Hepatocyte (in vitro differentiated cells): Measurements from ENCODE around the gene ADAMTSL1. TPM values are rescaled to one million over a fixed set of nuclear protein-coding genes. Genes with fewer than 3 reads are reported as not detected.

Experiments used
- DNase-seq: peaks from one replicate; pipeline ENCODE4 v3.0.0-alpha.2; 2016; ENCODE audit warnings: low spot score
- H2AFZ ChIP-seq: fragments of 200-600 bp; sonication (generic); 2 replicates; pipeline ENCODE4 v1.6.0; 2016; ENCODE audit warnings: antibody characterized with exemption, mild to moderate bottlenecking
- H3K27ac ChIP-seq: fragments of 200-600 bp; sonication (generic); 2 replicates; pipeline ENCODE4 v1.5.1; 2016; ENCODE audit warnings: mild to moderate bottlenecking
- H3K27me3 ChIP-seq: fragments of 200-600 bp; sonication (generic); 2 replicates; pipeline ENCODE4 v1.6.1; 2016
- H3K36me3 ChIP-seq: fragments of 200-600 bp; sonication (generic); replicated peaks from 2 replicates; pipeline ENCODE4 v1.5.1; 2016; ENCODE audit warnings: low read depth; ENCODE audit not compliant: insufficient read depth
- H3K4me1 ChIP-seq: fragments of 200-600 bp; sonication (generic); 2 replicates; pipeline ENCODE4 v1.5.1; 2016; ENCODE audit warnings: mild to moderate bottlenecking, moderate library complexity; ENCODE audit not compliant: insufficient read depth
- H3K4me2 ChIP-seq: fragments of 200-600 bp; sonication (generic); 2 replicates; pipeline ENCODE4 v1.6.0; 2016
- H3K4me3 ChIP-seq: fragments of 200-600 bp; sonication (generic); 2 replicates; pipeline ENCODE4 v1.5.1; 2016; ENCODE audit warnings: mild to moderate bottlenecking
- H3K79me2 ChIP-seq: fragments of 200-600 bp; sonication (generic); 2 replicates; pipeline ENCODE4 v1.6.0; 2017; ENCODE audit warnings: mild to moderate bottlenecking
- H3K9me2 ChIP-seq: fragments of 200-600 bp; sonication (generic); replicated peaks from 2 replicates; pipeline ENCODE4 v1.6.0; 2017; ENCODE audit warnings: mild to moderate bottlenecking; ENCODE audit not compliant: insufficient read depth
- H3K9me3 ChIP-seq: fragments of 200-600 bp; sonication (generic); 2 replicates; pipeline ENCODE4 v1.5.1; 2016; ENCODE audit warnings: low read depth, mild to moderate bottlenecking
- H4K20me1 ChIP-seq: fragments of 200-600 bp; sonication (generic); 2 replicates; pipeline ENCODE4 v1.6.0; 2016; ENCODE audit warnings: mild to moderate bottlenecking; ENCODE audit not compliant: insufficient read depth, poor library complexity, severe bottlenecking
- CTCF ChIP-seq: fragments of 200-600 bp; sonication (generic); IDR thresholded peaks from 2 replicates; pipeline ENCODE4 v1.5.1; 2016; ENCODE audit warnings: antibody characterized with exemption, mild to moderate bottlenecking; ENCODE audit not compliant: poor library complexity
- EZH2 ChIP-seq: fragments of 200-600 bp; sonication (generic); IDR thresholded peaks from 2 replicates; pipeline ENCODE4 v1.6.1; 2016; ENCODE audit warnings: antibody characterized with exemption, mild to moderate bottlenecking, borderline replicate concordance
- EZH2phosphoT487 ChIP-seq: fragments of 200-600 bp; sonication (generic); IDR thresholded peaks from one replicate; pipeline ENCODE4 v1.6.1; 2018; ENCODE audit warnings: antibody characterized with exemption, mild to moderate bottlenecking, low read depth, moderate library complexity; ENCODE audit not compliant: unreplicated experiment, severe bottlenecking
- WGBS: methylation state at CpG from one replicate; pipeline ENCODE4 v1.1.6; 2016; ENCODE audit warnings: low lambda C conversion rate; ENCODE audit errors: missing lambda C conversion rate; 5-methylcytosine and 5-hydroxymethylcytosine counted together
- polyA plus RNA-seq: library from polyadenylated mRNA; unstranded; fragments of >200 nt; fragmentation: Nextera tagmentation; extraction: Ambion mirVana; gene quantifications from 2 replicates; pipeline ENCODE4 v1.2.1, GENCODE V29; 2016
- total RNA-seq: library from RNA; depleted of rRNA; stranded (reverse); fragments of >200 nt; gene quantifications from 2 replicates; pipeline ENCODE4 v1.2.3, GENCODE V29; 2014

The ADAMTSL1 gene
- total and polyA plus RNA-seq, 2 experiments from 2014 or later, result 7.2 to 24.0 TPM

GRCh38 chr9:18708429-18708828, 234.5 kb downstream of the ADAMTSL1 start:
- TF ChIP-seq EZH2 (no peak), CTCF (no peak), EZH2phosphoT487 (no peak)
- Histone ChIP-seq H3K4me3 (no peak overlapping the region), H3K36me3 (no peaks in the 10 kb centered on the region), H2AFZ (no peak overlapping the region), H3K9me2 (no peaks in the 10 kb centered on the region), H3K27me3 (no peaks in the 10 kb centered on the region), H3K79me2 (no peaks in the 10 kb centered on the region), H3K4me2 (no peak overlapping the region), H3K27ac (no peak overlapping the region), H4K20me1 (no peaks in the 10 kb centered on the region), H3K9me3 (no peaks in the 10 kb centered on the region), H3K4me1 (no peaks in the 10 kb centered on the region)
- DNase-seq, result no peak
- WGBS, result 76% methylated on average over 4 of the region's 4 CpGs

- Histone ChIP-seq H2AFZ (no peak overlapping the region), H3K27ac (no peak overlapping the region), H3K4me3 (no peak overlapping the region), H3K79me2 (no peaks in the 10 kb centered on the region), H3K36me3 (no peaks in the 10 kb centered on the region), H3K9me3 (no peaks in the 10 kb centered on the region), H3K4me1 (no peaks in the 10 kb centered on the region), H3K9me2 (no peaks in the 10 kb centered on the region), H4K20me1 (no peaks in the 10 kb centered on the region), H3K4me2 (no peak overlapping the region), H3K27me3 (no peaks in the 10 kb centered on the region)
- WGBS, result 100% methylated on average over 1 of the region's 1 CpG
- no peak for DNase-seq
- TF ChIP-seq EZH2phosphoT487, result no peak
- TF ChIP-seq CTCF, result no peak
- TF ChIP-seq EZH2, result no peak
Measured at GRCh38 chr9:18710065-18710464, 236.1 kb downstream of the ADAMTSL1 start.

- WGBS, result 66% methylated on average over 2 of the region's 2 CpGs
Measured at GRCh38 chr9:18717759-18718158, 243.8 kb downstream of the ADAMTSL1 start.

More at GRCh38 chr9:18717759-18718158, 243.8 kb downstream of the ADAMTSL1 start:
- H3K9me3 ChIP-seq, result no peaks in the 10 kb centered on the region
- H3K79me2 ChIP-seq, result no peaks in the 10 kb centered on the region
- no peak overlapping the region for H3K4me2 ChIP-seq
- H3K27me3 ChIP-seq, result no peaks in the 10 kb centered on the region
- no peak for TF ChIP-seq CTCF
- no peak for TF ChIP-seq EZH2phosphoT487
- TF ChIP-seq EZH2, result no peak
- no peaks in the 10 kb centered on the region for H4K20me1 ChIP-seq
- H3K9me2 ChIP-seq, result no peaks in the 10 kb centered on the region
- H3K36me3 ChIP-seq, result no peaks in the 10 kb centered on the region
- no peak overlapping the region for H3K27ac ChIP-seq
- H3K4me1 ChIP-seq, result no peaks in the 10 kb centered on the region
- no peak overlapping the region for H3K4me3 ChIP-seq
- no peak for DNase-seq
- no peak overlapping the region for H2AFZ ChIP-seq
